OCI-LY1 (cell line): Measurements from ENCODE around the gene SPOCK1.

Experiments used
- H2AFZ ChIP-seq: fragments of 200-600 bp; sonication (generic), shearing (Covaris generic); 2 replicates; pipeline ENCODE4 v1.6.0; 2014; ENCODE audit warnings: antibody characterized with exemption, mild to moderate bottlenecking, low read length
- H3F3A ChIP-seq: fragments of 200-600 bp; sonication (generic), shearing (Covaris generic); 2 replicates; pipeline ENCODE4 v1.6.0; 2014; ENCODE audit warnings: mild to moderate bottlenecking, antibody characterized with exemption, low read length, moderate library complexity; ENCODE audit not compliant: insufficient read depth
- H3K27ac ChIP-seq: fragments of 200-600 bp; sonication (generic); 2 replicates; pipeline ENCODE4 v1.5.1; 2014; ENCODE audit warnings: low read length, mixed run types, mild to moderate bottlenecking, low read depth; ENCODE audit not compliant: poor library complexity, severe bottlenecking
- H3K27me3 ChIP-seq: fragments of 200-600 bp; sonication (generic); 2 replicates; pipeline ENCODE4 v1.6.0; 2014; ENCODE audit warnings: antibody characterized with exemption, mild to moderate bottlenecking, low read length, moderate library complexity; ENCODE audit not compliant: insufficient read depth
- H3K36me3 ChIP-seq: fragments of 200-600 bp; sonication (generic); 2 replicates; pipeline ENCODE4 v1.6.1; 2014; ENCODE audit warnings: mild to moderate bottlenecking, antibody characterized with exemption, low read length, moderate library complexity, mixed read lengths; ENCODE audit not compliant: insufficient read depth
- H3K4me1 ChIP-seq: fragments of 200-600 bp; sonication (generic); 2 replicates; pipeline ENCODE4 v1.5.1; 2014; ENCODE audit warnings: mild to moderate bottlenecking, low read length, moderate library complexity; ENCODE audit not compliant: insufficient read depth, severe bottlenecking
- H3K4me2 ChIP-seq: fragments of 200-600 bp; sonication (generic), shearing (Covaris generic); 2 replicates; pipeline ENCODE4 v1.6.1; 2014; ENCODE audit warnings: low read length
- H3K4me3 ChIP-seq: fragments of 200-600 bp; sonication (generic); 2 replicates; pipeline ENCODE4 v1.5.1; 2014; ENCODE audit warnings: low read length, low read depth, mild to moderate bottlenecking, mixed read lengths; ENCODE audit not compliant: poor library complexity, severe bottlenecking
- H3K79me2 ChIP-seq: fragments of 200-600 bp; shearing (Covaris generic); 2 replicates; pipeline ENCODE4 v1.6.1; 2016; ENCODE audit warnings: mixed run types, low read length, mixed read lengths; ENCODE audit not compliant: insufficient read depth
- H3K9ac ChIP-seq: fragments of 200-600 bp; sonication (generic), shearing (Covaris generic); 2 replicates; pipeline ENCODE4 v1.6.1; 2014; ENCODE audit warnings: mild to moderate bottlenecking, low read length, mixed read lengths
- H3K9me2 ChIP-seq: fragments of 200-600 bp; sonication (generic), shearing (Covaris generic); 2 replicates; pipeline ENCODE4 v1.6.1; 2014; ENCODE audit warnings: low read depth, mild to moderate bottlenecking, low read length, mixed read lengths
- H3K9me3 ChIP-seq: fragments of 200-600 bp; shearing (Covaris generic); 2 replicates; pipeline ENCODE4 v1.6.1; 2014; ENCODE audit warnings: low read length, mixed read lengths
- H4K20me1 ChIP-seq: fragments of 200-600 bp; sonication (generic), shearing (Covaris generic); 2 replicates; pipeline ENCODE4 v1.6.0; 2016; ENCODE audit warnings: mild to moderate bottlenecking, low read length; ENCODE audit not compliant: insufficient read depth
- EZH2 ChIP-seq: fragments of 200-600 bp; sonication (generic), shearing (Covaris generic); IDR thresholded peaks from 2 replicates; pipeline ENCODE4 v1.8.0; 2017; ENCODE audit warnings: borderline replicate concordance, mixed run types, mild to moderate bottlenecking, antibody characterized with exemption, low read length, moderate library complexity, mixed read lengths
- TF ChIP-seq, protein P1 (sequence below): fragments of 200-600 bp; sonication (generic), shearing (Covaris generic); IDR thresholded peaks from 2 replicates; pipeline ENCODE4 v1.5.1; 2017; ENCODE audit warnings: mild to moderate bottlenecking, antibody characterized with exemption, low read length, moderate library complexity, mixed read lengths

The SPOCK1 gene

DNA sequence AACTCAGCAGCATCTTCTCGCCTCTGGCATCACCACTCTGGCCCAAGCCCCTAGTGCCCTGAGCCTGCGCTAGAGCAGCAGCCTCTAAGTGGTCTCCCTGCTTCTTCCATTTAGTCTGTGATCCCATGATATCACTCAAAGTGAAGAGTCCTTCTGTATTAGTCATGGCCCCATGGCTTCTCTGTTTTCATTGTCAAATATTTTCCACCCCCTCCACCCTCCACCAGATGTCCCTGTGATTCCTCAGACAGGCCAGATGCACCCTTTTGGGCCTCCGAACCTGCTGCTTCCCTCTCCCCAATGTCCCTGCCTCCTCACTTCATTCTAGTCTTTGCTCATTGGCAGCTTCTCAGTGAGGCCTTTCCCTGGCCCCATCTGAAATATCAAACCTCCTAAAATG, 299.2 kb downstream of the SPOCK1 start:
- no peak overlapping the region for H3K27ac ChIP-seq
- no peak for TF ChIP-seq EZH2
- TF ChIP-seq, protein P1, sequence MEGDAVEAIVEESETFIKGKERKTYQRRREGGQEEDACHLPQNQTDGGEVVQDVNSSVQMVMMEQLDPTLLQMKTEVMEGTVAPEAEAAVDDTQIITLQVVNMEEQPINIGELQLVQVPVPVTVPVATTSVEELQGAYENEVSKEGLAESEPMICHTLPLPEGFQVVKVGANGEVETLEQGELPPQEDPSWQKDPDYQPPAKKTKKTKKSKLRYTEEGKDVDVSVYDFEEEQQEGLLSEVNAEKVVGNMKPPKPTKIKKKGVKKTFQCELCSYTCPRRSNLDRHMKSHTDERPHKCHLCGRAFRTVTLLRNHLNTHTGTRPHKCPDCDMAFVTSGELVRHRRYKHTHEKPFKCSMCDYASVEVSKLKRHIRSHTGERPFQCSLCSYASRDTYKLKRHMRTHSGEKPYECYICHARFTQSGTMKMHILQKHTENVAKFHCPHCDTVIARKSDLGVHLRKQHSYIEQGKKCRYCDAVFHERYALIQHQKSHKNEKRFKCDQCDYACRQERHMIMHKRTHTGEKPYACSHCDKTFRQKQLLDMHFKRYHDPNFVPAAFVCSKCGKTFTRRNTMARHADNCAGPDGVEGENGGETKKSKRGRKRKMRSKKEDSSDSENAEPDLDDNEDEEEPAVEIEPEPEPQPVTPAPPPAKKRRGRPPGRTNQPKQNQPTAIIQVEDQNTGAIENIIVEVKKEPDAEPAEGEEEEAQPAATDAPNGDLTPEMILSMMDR, result no peak

DNA sequence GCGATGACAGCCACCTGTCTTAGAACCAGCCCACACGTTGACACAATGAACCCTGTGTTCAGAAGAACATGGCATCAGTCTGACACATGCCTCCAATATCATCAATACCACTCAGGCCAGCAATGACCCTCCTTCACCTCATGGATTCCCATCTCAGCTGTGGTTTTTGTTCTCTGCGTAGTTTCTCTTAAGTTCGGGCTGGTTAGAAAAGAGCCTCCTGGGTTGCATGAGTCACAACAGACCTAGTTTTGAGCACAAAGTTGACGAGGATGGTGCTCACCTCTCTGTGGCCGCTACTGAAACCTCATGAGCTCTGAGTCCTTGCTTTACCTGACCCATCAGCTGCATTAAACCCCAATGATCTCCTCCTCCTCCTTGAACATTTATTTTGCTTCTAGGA, 299.9 kb downstream of the SPOCK1 start:
- no peaks in the 10 kb centered on the region for H3K27me3 ChIP-seq
- H3K4me2 ChIP-seq, result no peak overlapping the region
- no peaks in the 10 kb centered on the region for H3K4me1 ChIP-seq
- TF ChIP-seq, protein P1, result no peak
- no peak for TF ChIP-seq EZH2
- no peaks in the 10 kb centered on the region for H3K9me2 ChIP-seq
- H2AFZ ChIP-seq, result no peak overlapping the region
- H3K27ac ChIP-seq, result no peak overlapping the region
- H3K4me3 ChIP-seq, result no peak overlapping the region
- H3K36me3 ChIP-seq, result no peaks in the 10 kb centered on the region
- no peaks in the 10 kb centered on the region for H3K9me3 ChIP-seq
- H3F3A ChIP-seq, result no peaks in the 10 kb centered on the region
- no peaks in the 10 kb centered on the region for H4K20me1 ChIP-seq
- no peaks in the 10 kb centered on the region for H3K79me2 ChIP-seq
- no peak overlapping the region for H3K9ac ChIP-seq

More for the DNA sequence above, 299.2 kb downstream of the SPOCK1 start:
- H3K4me3 ChIP-seq, result no peak overlapping the region
- no peak overlapping the region for H3K4me2 ChIP-seq
- no peak overlapping the region for H2AFZ ChIP-seq
- no peaks in the 10 kb centered on the region for H3K9me2 ChIP-seq
- no peaks in the 10 kb centered on the region for H3K79me2 ChIP-seq
- H3F3A ChIP-seq, result no peaks in the 10 kb centered on the region
- no peaks in the 10 kb centered on the region for H3K36me3 ChIP-seq
- no peak overlapping the region for H3K9ac ChIP-seq
- no peaks in the 10 kb centered on the region for H3K4me1 ChIP-seq
- no peaks in the 10 kb centered on the region for H3K27me3 ChIP-seq
- no peaks in the 10 kb centered on the region for H3K9me3 ChIP-seq
- no peaks in the 10 kb centered on the region for H4K20me1 ChIP-seq

DNA sequence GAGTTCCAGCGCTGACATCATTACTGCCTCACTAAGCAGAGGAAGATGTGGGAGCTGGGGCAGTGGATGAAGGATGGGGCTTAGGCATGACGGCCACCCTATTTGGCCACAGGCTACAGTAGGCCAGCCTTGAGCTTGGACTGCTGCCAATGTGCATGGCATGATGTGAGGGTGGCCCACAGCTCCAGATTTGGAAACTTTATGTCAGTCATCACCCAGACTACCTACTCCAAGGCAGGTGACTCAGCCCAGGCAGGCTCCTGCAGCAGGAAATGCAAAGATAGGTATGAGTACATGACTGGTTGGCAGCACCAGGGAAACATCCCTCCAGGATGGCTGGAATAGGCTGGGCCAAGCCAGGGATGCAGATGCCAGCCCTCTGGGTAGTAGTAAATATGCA, 303.6 kb downstream of the SPOCK1 start:
- no peaks in the 10 kb centered on the region for H4K20me1 ChIP-seq
- H3K4me2 ChIP-seq, result no peak overlapping the region
- TF ChIP-seq, protein P1, result no peak
- TF ChIP-seq EZH2, result no peak
- H3K27ac ChIP-seq, result no peak overlapping the region
- no peaks in the 10 kb centered on the region for H3K36me3 ChIP-seq
- no peaks in the 10 kb centered on the region for H3F3A ChIP-seq
- H3K4me1 ChIP-seq, result no peaks in the 10 kb centered on the region
- no peaks in the 10 kb centered on the region for H3K79me2 ChIP-seq
- no peak overlapping the region for H3K4me3 ChIP-seq
- H3K9me3 ChIP-seq, result no peaks in the 10 kb centered on the region
- H3K9ac ChIP-seq, result no peak overlapping the region
- no peaks in the 10 kb centered on the region for H3K9me2 ChIP-seq
- no peak overlapping the region for H2AFZ ChIP-seq
- H3K27me3 ChIP-seq, result no peaks in the 10 kb centered on the region; the same call in 1 of the 2 replicates
